GM12872 (cell line): ENCODE data around the gene COMMD8.

Experiments used
- TF ChIP-seq, protein P1 (sequence below): IDR thresholded peaks from 3 replicates; pipeline ENCODE4 v1.5.1; 2011; ENCODE audit warnings: low read depth, mild to moderate bottlenecking, low read length, moderate library complexity; ENCODE audit not compliant: insufficient read depth

The COMMD8 gene

DNA sequence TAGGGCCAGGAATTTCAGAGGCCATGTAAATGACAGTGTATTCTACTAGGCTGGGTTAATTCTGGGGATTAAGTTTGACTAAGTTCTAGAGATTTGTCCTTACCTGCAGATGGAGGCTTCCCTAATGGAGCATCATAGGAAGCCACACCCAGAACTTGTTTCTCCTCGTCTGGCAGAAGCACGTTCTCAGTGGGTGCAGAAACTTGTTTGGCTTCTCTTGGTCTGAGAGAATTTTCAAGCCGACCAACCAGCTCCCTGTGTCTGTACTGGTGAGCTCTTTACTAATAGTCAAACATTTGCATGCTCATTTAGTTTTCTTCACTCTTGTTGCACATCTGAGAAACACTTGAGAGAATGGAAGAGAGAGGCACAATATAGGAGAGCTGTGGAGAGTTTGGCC lies 20.7 kb upstream of the COMMD8 start:
- TF ChIP-seq, protein P1, sequence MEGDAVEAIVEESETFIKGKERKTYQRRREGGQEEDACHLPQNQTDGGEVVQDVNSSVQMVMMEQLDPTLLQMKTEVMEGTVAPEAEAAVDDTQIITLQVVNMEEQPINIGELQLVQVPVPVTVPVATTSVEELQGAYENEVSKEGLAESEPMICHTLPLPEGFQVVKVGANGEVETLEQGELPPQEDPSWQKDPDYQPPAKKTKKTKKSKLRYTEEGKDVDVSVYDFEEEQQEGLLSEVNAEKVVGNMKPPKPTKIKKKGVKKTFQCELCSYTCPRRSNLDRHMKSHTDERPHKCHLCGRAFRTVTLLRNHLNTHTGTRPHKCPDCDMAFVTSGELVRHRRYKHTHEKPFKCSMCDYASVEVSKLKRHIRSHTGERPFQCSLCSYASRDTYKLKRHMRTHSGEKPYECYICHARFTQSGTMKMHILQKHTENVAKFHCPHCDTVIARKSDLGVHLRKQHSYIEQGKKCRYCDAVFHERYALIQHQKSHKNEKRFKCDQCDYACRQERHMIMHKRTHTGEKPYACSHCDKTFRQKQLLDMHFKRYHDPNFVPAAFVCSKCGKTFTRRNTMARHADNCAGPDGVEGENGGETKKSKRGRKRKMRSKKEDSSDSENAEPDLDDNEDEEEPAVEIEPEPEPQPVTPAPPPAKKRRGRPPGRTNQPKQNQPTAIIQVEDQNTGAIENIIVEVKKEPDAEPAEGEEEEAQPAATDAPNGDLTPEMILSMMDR = no peak

DNA sequence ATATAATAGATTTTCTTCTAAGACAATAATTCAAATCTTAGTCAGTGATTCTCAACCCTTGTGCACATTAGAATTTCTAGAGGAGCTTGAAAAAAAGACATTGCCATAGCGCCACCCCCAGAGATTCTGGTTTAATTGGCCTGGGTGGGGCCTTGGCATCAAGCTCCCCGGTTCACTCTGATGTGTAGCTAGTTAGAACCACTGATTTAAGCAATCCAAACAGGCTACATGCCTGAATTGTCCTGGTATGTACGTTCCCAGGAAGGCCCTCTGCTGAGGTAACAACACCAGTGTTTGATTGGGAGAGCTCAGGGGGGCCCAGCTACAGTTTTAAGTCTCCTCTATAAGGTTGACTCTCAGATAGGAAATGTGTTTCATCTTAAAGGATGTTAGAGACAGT lies 20.2 kb upstream of the COMMD8 start:
- TF ChIP-seq, protein P1 = no peak

DNA sequence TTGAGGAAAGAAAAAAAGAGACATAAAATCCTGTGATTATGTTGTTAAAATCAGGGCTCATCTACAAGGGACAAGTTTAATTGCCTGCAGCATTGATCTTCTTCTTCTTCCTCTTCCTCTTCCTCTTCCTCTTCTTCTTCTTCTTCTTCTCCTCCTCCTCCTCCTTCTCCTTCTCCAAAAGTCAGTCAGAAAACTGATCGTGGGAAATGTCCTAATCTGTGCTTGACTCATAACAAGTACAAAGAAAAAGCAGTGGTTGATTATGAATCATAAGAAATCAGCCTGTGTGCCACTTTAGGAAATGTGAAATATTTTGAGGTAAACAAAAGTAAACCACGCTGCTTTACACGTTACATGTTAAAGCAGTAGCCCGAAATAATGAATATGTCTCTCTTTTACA lies 18.8 kb upstream of the COMMD8 start:
- TF ChIP-seq, protein P1 = no peak

DNA sequence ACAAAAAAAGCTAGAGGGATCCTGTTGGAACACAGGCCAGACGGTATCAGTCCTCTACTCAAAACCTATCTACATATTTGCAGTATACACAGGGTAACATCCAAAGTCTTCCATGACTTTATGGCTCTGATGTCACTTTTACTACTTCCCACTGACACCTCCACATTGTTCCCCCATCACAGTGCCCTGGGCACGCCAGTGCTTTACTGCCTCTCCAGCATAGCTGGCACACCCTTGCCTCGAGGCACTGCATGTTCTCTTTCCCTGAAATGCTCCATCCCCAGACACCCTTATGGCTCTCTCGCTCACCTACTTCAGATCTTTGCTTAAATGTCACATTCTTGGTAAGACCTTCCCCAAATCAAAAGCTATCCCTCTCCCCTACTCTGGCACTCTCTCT lies 15.3 kb upstream of the COMMD8 start:
- TF ChIP-seq, protein P1 = no peak

DNA sequence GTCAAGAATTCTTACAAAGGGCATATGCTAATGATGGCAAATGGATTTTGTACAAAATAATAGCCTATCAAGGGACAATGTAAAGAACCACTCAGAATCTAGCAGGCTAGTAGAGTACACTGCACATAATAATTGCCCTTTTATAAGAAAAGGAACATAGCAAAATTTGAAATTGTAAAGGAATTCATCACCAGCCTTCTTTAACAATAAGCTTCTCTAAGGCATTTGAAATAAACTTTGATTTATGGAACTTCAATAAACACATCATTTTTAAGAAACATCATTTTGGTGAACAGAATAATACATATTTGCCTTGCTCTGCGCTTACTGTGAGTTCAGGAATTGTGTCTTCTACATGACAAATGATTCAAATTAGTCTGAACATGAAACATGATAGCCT lies 11.9 kb upstream of the COMMD8 start:
- TF ChIP-seq, protein P1 = no peak

DNA sequence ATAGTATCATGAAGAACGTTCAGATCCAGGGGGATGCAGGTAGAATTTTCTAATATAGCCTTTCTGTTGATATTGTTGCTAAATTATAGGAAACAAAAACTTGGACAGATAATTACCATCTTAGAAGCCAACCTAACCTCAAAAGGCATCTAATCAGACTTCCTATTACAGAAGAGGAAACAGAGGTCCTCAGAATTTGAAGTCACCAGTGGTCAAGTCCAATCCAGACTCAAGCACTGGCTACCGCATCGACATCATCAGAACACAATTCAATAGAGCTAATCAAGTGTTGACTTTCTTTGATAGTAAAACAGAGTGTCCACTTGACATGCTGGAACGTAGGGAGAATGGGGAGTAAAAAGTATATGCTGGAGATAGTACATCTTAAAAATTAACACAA lies 11.3 kb upstream of the COMMD8 start:
- TF ChIP-seq, protein P1 = no peak

DNA sequence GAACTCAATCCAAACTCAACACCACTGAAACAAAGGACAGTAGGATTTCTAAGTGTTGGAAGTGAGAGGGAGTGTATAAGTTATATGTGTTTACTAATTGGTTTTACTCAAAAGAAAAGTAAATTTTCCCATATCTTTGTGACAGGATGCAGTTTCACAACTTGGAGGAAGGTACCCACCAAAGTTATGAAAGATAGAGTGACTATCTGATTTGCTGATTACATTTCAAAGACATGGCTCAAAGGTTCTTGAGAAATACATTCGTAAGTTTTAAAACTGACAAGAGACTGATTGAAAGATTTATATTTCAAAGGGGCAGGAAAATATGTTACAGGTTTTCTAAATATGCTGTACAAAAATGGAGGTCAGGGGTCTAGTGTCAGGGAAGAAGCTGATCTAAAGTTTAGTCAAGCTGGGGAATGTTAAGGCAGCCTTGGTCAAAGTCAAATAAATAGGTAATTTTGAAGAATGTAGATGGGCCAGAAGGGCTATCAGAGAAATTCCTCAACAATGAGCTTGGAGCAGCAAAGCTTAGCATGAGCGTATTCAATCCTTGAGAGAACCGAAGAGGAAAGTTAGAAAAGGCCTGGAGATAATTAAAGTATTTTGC lies 9.7 kb upstream of the COMMD8 start:
- TF ChIP-seq, protein P1 = no peak
